Lung (tissue), 12 donors: ENCODE measurements around the gene SKP2. TPM values are rescaled to one million over a fixed set of nuclear protein-coding genes. Genes with fewer than 3 reads are reported as not detected.
A peak's percentile ranks its signal among the peaks of the same experiment; 100 is the strongest.

Experiments
- ATAC-seq: fragments of 200-7000 bp; cut with Tn5 transposase; one replicate; pipeline ENCODE4 v1.9.1; 2020; ENCODE audit warnings: moderate number of reproducible peaks; ENCODE audit not compliant: insufficient read depth, low FRiP score
- DNase-seq, 3 donors: peaks; one replicate each; pipeline ENCODE4 v3.0.0-alpha.2; 2013 to 2017
- H3K27ac ChIP-seq, 2 donors: one replicate each; pipeline ENCODE4 v1.5.1; 2013; ENCODE audit warnings: mild to moderate bottlenecking in 2 of 2, moderate library complexity in 2 of 2, control low read depth in 1 of 2, inconsistent platforms in 1 of 2, low read depth in 1 of 2, low read length in 1 of 2
- H3K27me3 ChIP-seq, 3 donors: one replicate each; pipeline ENCODE4 v1.5.1; 2013; ENCODE audit warnings: low read length in 2 of 3; ENCODE audit not compliant: control insufficient read depth in 3 of 3, insufficient read depth in 3 of 3
- H3K36me3 ChIP-seq, 4 donors: one replicate each; pipeline ENCODE4 v1.5.1; 2013; ENCODE audit warnings: low read length in 4 of 4, mild to moderate bottlenecking in 1 of 4, moderate library complexity in 1 of 4; ENCODE audit not compliant: control insufficient read depth in 4 of 4, insufficient read depth in 4 of 4
- H3K4me1 ChIP-seq, 5 donors: one replicate each; pipeline ENCODE4 v1.5.1; 2013; ENCODE audit warnings: low read length in 5 of 5, mild to moderate bottlenecking in 2 of 5, moderate library complexity in 1 of 5; ENCODE audit not compliant: control insufficient read depth in 5 of 5, insufficient read depth in 5 of 5
- H3K4me3 ChIP-seq: one replicate; pipeline ENCODE4 v1.5.1; 2013; ENCODE audit warnings: mild to moderate bottlenecking, control low read depth, moderate library complexity
- H3K9ac ChIP-seq, 2 donors: one replicate each; pipeline ENCODE4 v1.5.1; 2013; ENCODE audit warnings: low read length in 2 of 2, control low read depth in 1 of 2; ENCODE audit not compliant: insufficient read depth in 1 of 2
- H3K9me3 ChIP-seq, 4 donors: one replicate each; pipeline ENCODE4 v1.5.1; 2013; ENCODE audit warnings: low read length in 3 of 4, mild to moderate bottlenecking in 1 of 4, moderate library complexity in 1 of 4; ENCODE audit not compliant: control insufficient read depth in 4 of 4, insufficient read depth in 3 of 4
- CTCF ChIP-seq: IDR thresholded peaks from 2 replicates; pipeline ENCODE4 v1.5.1; 2012; ENCODE audit warnings: mild to moderate bottlenecking; ENCODE audit errors: control extremely low read depth, extremely low read depth
- WGBS, 2 donors: extraction: QIAGEN DNeasy Blood & Tissue Kit; methylation state at CpG; one replicate each; pipeline ENCODE4 v1.1.7; 2013; 5-methylcytosine and 5-hydroxymethylcytosine counted together
- polyA plus RNA-seq, 2 donors: library from polyadenylated mRNA; stranded (reverse); fragments of 200-250 nt; gene quantifications; one replicate each; pipeline ENCODE4 v1.2.1, GENCODE V29; 2013
- total RNA-seq, 2 donors: library from RNA; depleted of rRNA in 1 of 2; stranded (reverse); fragments of >200 nt in 1 of 2; gene quantifications; one replicate each; pipeline ENCODE4 v1.2.1, GENCODE V29; 2014 to 2021
- donor health status: control.
- donor health status: control.
- donor health status: Bipolar disorder and iron deficiency.
- donor health status: healthy.
- donor health status: DM: yes; HTN: yes; CAD: no.

SKP2 gene
- total and polyA plus RNA-seq, 4 donors, result 4.8 to 30.6 (median 10.0) TPM

GRCh38 chr5:36150676-36151433, 1.1 kb upstream of the SKP2 start:
- H3K27ac ChIP-seq, result peak overlapping the region; percentile 90 to 95
- H3K4me3 ChIP-seq, result peak overlapping the region; percentile 93
- ATAC-seq, result no peak
- H3K4me1 ChIP-seq, result peaks cover 0 to 21% (median 16%) of the 10 kb centered on the region in 5 donors
- peak overlapping the region; percentile 3 to 64 for H3K9ac ChIP-seq
- peaks cover 0 to 16% (median 8%) of the 10 kb centered on the region in 4 donors for H3K36me3 ChIP-seq
- DNase-seq, result peak; percentile 61 to 65 (median 63)
- WGBS, 2 donors, result 3 to 4% methylated on average over 23 of the region's 23 CpGs
- no peaks in the 10 kb centered on the region for H3K27me3 ChIP-seq
- no peaks in the 10 kb centered on the region for H3K9me3 ChIP-seq
- TF ChIP-seq CTCF, result no peak

GRCh38 chr5:36152324-36153297, 700 bp downstream of the SKP2 start:
- Histone ChIP-seq H3K4me1 (peaks cover 0 to 25% (median 16%) of the 10 kb centered on the region in 5 donors), H3K36me3 (peaks cover 0 to 26% (median 16%) of the 10 kb centered on the region in 4 donors), H3K27me3 (no peaks in the 10 kb centered on the region), H3K27ac (peak overlapping the region; percentile 9 to 38), H3K4me3 (peak overlapping the region; percentile 65), H3K9me3 (no peaks in the 10 kb centered on the region), H3K9ac (peak overlapping the region; percentile 42 to 95)
- DNase-seq (peak in 2 of 3 donors; percentile 63 to 66), ATAC-seq (no peak)
- WGBS, 2 donors, result 3 to 4% methylated on average over 24 of the region's 24 CpGs
- no peak for TF ChIP-seq CTCF

GRCh38 chr5:36153298-36153677, 1.4 kb downstream of the SKP2 start:
- no peak for ATAC-seq
- 68 to 82% methylated on average over 7 of the region's 7 CpGs for WGBS, 2 donors
- no peak overlapping the region for H3K4me3 ChIP-seq

More at GRCh38 chr5:36153298-36153677, 1.4 kb downstream of the SKP2 start:
- DNase-seq, result no peak
- Histone ChIP-seq H3K4me1 (peaks cover 0 to 25% (median 16%) of the 10 kb centered on the region in 5 donors), H3K27ac (no peak overlapping the region), H3K36me3 (peaks cover 3 to 26% (median 16%) of the 10 kb centered on the region in 4 donors), H3K9me3 (no peaks in the 10 kb centered on the region), H3K27me3 (no peaks in the 10 kb centered on the region), H3K9ac (peak overlapping the region; percentile 28 to 62)
- no peak for TF ChIP-seq CTCF
